GM18520 (cell line): ENCODE data around the gene TP53TG5.

Experiments
- ATAC-seq: cut with Tn5 transposase; IDR thresholded peaks from one replicate; pipeline ENCODE4 v1.9.1; 2021; ENCODE audit not compliant: unreplicated experiment

The TP53TG5 gene

DNA sequence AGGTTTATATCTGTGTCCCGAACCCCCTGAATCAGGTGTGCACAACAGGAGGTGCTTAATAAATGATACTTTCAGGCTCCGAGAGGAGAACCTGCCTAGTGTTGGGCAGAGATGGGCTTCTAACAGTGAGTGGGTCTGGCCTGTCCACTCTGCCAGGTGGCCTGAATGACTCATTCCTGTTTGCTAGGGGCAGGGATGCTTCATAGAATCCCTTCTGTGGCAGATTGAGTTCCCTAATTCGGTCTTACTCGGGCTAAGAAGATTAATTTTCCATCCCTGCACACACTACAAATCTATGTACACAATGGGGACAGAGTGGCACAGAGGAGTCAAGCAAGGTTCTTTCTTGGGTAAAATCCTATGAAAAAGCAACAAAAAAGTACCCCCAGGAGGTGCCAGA, 49.7 kb downstream of the TP53TG5 start:
- no peak for ATAC-seq

DNA sequence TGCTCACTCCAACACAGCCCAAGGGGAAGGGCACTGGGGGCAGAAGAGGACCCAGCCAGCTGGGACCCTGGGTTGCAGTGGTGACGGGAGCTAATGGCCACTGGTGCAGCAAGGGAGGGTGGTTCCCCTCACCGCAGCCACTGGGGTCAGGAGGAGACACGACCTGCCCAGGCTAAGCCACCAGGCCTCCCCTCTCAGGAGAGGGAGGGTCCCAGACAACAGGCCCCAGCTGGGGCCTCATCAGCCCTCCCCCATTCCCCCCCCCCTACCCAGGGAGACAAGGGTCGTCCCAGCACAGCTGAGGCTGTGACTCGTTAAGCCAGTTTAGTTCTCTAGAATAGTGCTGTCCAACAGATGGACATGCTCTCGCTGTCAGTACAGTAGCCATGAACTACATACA, 52.8 kb downstream of the TP53TG5 start:
- no peak for ATAC-seq

DNA sequence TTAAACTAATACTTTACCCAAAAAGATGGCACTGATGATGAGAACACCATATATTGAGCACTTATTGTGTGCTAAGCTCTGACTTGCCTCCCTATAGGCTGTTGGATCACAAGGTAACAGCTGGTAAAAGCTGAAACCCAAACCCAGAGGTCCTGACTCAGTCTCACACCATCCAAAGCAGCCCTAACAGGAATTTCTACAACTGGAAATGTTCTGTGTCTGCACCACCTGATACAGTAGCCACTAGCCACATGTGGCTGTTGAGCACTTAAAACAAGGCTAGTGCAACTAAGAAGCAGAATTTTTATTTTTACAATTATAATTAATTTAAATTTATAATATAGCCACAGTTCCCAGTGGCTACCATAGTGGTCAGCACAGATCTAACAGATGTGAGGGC, 54.4 kb downstream of the TP53TG5 start:
- ATAC-seq = no peak

DNA sequence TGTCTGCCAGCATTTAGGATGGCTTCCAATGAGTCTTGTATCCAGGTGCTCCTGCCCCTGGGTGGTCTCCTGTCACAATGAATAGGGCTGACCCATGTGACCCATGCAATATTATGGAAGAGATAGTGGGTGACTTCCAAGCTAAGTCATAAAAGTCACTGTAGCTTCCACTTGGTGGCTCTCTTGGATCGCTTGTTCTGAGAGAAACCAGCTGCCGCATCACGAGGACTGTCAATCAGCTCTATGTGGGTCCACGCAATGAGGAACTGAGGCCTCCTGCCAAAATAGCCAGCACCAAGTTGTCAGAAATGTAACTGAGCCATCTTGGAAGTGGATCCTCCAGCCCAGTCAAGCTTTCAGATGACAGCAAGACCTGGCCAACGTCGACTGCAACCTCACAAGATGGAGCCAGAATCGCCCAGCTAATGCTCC, 55.2 kb downstream of the TP53TG5 start:
- ATAC-seq = no peak
